IMR-90 (cell line): ENCODE measurements around the gene DHRS12.

Experiments used
- MAZ ChIP-seq: IDR thresholded peaks from 2 replicates; pipeline ENCODE4 v1.6.1; 2012; ENCODE audit warnings: low read depth, mild to moderate bottlenecking, low read length, improper control_type of control experiment, moderate library complexity, borderline replicate concordance
- MXI1 ChIP-seq: IDR thresholded peaks from 2 replicates; pipeline ENCODE4 v1.6.1; 2012; ENCODE audit warnings: low read depth, mild to moderate bottlenecking, low read length, moderate library complexity, borderline replicate concordance
- POLR2A ChIP-seq: IDR thresholded peaks from 2 replicates; pipeline ENCODE4 v1.6.1; 2012; ENCODE audit warnings: mild to moderate bottlenecking, low read depth, low read length
- TF ChIP-seq, protein P1 (sequence below): conservative IDR thresholded peaks from 2 replicates; pipeline ENCODE4 v1.5.1; 2012; ENCODE audit warnings: mild to moderate bottlenecking, low read depth, low read length, improper control_type of control experiment

GRCh38 chr13:51758691-51759090 lies 45.3 kb downstream of the DHRS12 start:
- TF ChIP-seq, protein P1, sequence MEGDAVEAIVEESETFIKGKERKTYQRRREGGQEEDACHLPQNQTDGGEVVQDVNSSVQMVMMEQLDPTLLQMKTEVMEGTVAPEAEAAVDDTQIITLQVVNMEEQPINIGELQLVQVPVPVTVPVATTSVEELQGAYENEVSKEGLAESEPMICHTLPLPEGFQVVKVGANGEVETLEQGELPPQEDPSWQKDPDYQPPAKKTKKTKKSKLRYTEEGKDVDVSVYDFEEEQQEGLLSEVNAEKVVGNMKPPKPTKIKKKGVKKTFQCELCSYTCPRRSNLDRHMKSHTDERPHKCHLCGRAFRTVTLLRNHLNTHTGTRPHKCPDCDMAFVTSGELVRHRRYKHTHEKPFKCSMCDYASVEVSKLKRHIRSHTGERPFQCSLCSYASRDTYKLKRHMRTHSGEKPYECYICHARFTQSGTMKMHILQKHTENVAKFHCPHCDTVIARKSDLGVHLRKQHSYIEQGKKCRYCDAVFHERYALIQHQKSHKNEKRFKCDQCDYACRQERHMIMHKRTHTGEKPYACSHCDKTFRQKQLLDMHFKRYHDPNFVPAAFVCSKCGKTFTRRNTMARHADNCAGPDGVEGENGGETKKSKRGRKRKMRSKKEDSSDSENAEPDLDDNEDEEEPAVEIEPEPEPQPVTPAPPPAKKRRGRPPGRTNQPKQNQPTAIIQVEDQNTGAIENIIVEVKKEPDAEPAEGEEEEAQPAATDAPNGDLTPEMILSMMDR = no peak
- TF ChIP-seq MAZ = no peak
- no peak for TF ChIP-seq MXI1
- no peak for TF ChIP-seq POLR2A
